Smooth muscle cell (in vitro differentiated cells): ENCODE results near the gene SLC19A3. TPM values are rescaled to one million over a fixed set of nuclear protein-coding genes. Genes with fewer than 3 reads are reported as not detected.
A peak's percentile ranks its signal among the peaks of the same experiment; 100 is the strongest.

ENCODE experiments used
- DNase-seq: peaks from one replicate; lab custom pipeline; 2025; ENCODE audit not compliant: unreplicated experiment; lab: John Stamatoyannopoulos, UW
- H2AFZ ChIP-seq: fragments of 200-600 bp; sonication (generic); 2 replicates; pipeline ENCODE4 v1.6.0; 2016; ENCODE audit warnings: antibody characterized with exemption, low read depth, mild to moderate bottlenecking
- H3F3A ChIP-seq: fragments of 200-600 bp; sonication (generic); 2 replicates; pipeline ENCODE4 v1.6.0; 2017; ENCODE audit warnings: antibody characterized with exemption, low read depth
- H3K27ac ChIP-seq: fragments of 200-600 bp; sonication (generic); 2 replicates; pipeline ENCODE4 v1.5.1; 2016; ENCODE audit warnings: low read depth, mild to moderate bottlenecking
- H3K27me3 ChIP-seq: fragments of 200-600 bp; sonication (generic); 2 replicates; pipeline ENCODE4 v1.6.1; 2016; ENCODE audit warnings: low read depth, mild to moderate bottlenecking
- H3K36me3 ChIP-seq: fragments of 200-600 bp; sonication (generic); 2 replicates; pipeline ENCODE4 v1.5.1; 2016; ENCODE audit warnings: low read depth
- H3K4me1 ChIP-seq: fragments of 200-600 bp; sonication (generic); 2 replicates; pipeline ENCODE4 v1.5.1; 2016; ENCODE audit warnings: low read depth
- H3K4me2 ChIP-seq: fragments of 200-600 bp; sonication (generic); 2 replicates; pipeline ENCODE4 v1.6.0; 2016; ENCODE audit warnings: mild to moderate bottlenecking
- H3K4me3 ChIP-seq: fragments of 200-600 bp; sonication (generic); 2 replicates; pipeline ENCODE4 v1.5.1; 2016; ENCODE audit warnings: mild to moderate bottlenecking
- H3K79me2 ChIP-seq: fragments of 200-600 bp; sonication (generic); 2 replicates; pipeline ENCODE4 v1.6.0; 2016; ENCODE audit warnings: low read depth, mild to moderate bottlenecking
- H3K9ac ChIP-seq: fragments of 200-600 bp; sonication (generic); 2 replicates; pipeline ENCODE4 v1.6.0; 2016; ENCODE audit warnings: low read depth
- H3K9me3 ChIP-seq: fragments of 200-600 bp; sonication (generic); replicated peaks from 2 replicates; pipeline ENCODE4 v1.5.1; 2016; ENCODE audit warnings: low read depth
- H4K20me1 ChIP-seq: fragments of 200-600 bp; sonication (generic); 2 replicates; pipeline ENCODE4 v1.6.0; 2016; ENCODE audit warnings: low read depth
- CTCF ChIP-seq: fragments of 200-600 bp; sonication (generic); IDR thresholded peaks from 2 replicates; pipeline ENCODE4 v1.5.1; 2017; ENCODE audit warnings: borderline replicate concordance, mild to moderate bottlenecking, antibody characterized with exemption; ENCODE audit not compliant: insufficient read depth, poor library complexity, severe bottlenecking
- WGBS: methylation state at CpG from one replicate; pipeline ENCODE4 v1.1.7; 2016; ENCODE audit warnings: low lambda C conversion rate; 5-methylcytosine and 5-hydroxymethylcytosine counted together
- polyA plus RNA-seq: library from polyadenylated mRNA; unstranded; fragments of >200 nt; fragmentation: Nextera tagmentation; extraction: Ambion mirVana; gene quantifications from 2 replicates; pipeline ENCODE4 v1.2.1, GENCODE V29; 2016
- total RNA-seq: library from RNA; depleted of rRNA; stranded (reverse); fragments of >200 nt; gene quantifications from 2 replicates; pipeline ENCODE4 v1.2.3, GENCODE V29; 2014

Gene SLC19A3
- total RNA-seq: 5.0 and 7.2 TPM in 2 replicates
- polyA plus RNA-seq: 3.5 and 4.5 TPM in 2 replicates

GRCh38 chr2:227717687-227718567, at the start of gene SLC19A3:
SLC19A3 (minus strand) TSS chr2:227718028; CDS start chr2:227702318, 15,710 bp downstream.
- H3K9ac ChIP-seq: no peak within 1 kb of the TSS
- H3K9me3 ChIP-seq: no peaks in the 10 kb centered on the region
- H3K4me1 ChIP-seq: peaks cover 4% of the 10 kb centered on the region
- peak within 1 kb of the TSS; percentile 100 for H2AFZ ChIP-seq
- H3K36me3 ChIP-seq: no peaks in the 10 kb centered on the region
- no peaks in the 10 kb centered on the region for H3K27me3 ChIP-seq
- peak within 1 kb of the TSS; percentile 85 for H3K4me2 ChIP-seq
- H4K20me1 ChIP-seq: no peaks in the 10 kb centered on the region
- H3K79me2 ChIP-seq: no peaks in the 10 kb centered on the region
- H3F3A ChIP-seq: no peaks in the 10 kb centered on the region
- peak; percentile 77 for DNase-seq
- WGBS: 5% methylated on average over 35 of the region's 35 CpGs
- no peak for TF ChIP-seq CTCF
- H3K27ac ChIP-seq: peak within 1 kb of the TSS; percentile 74
- peak within 1 kb of the TSS; percentile 61 for H3K4me3 ChIP-seq

- Histone ChIP-seq H3F3A (peaks cover 3% of the 10 kb centered on the region), H3K4me2 (peak overlapping the region; percentile 37), H3K36me3 (no peaks in the 10 kb centered on the region), H3K4me1 (no peaks in the 10 kb centered on the region), H4K20me1 (no peaks in the 10 kb centered on the region), H3K9me3 (no peaks in the 10 kb centered on the region), H3K79me2 (no peaks in the 10 kb centered on the region), H3K9ac (no peak overlapping the region), H3K27ac (peak overlapping the region; percentile 56), H3K4me3 (no peak overlapping the region), H2AFZ (peak overlapping the region; percentile 96), H3K27me3 (no peaks in the 10 kb centered on the region)
- 33% methylated on average over 11 of the region's 11 CpGs for WGBS
- peak; percentile 87 for TF ChIP-seq CTCF
- DNase-seq: peak; percentile 29
Measured at GRCh38 chr2:227766373-227766883, 48.6 kb upstream of the SLC19A3 start.

- no peaks in the 10 kb centered on the region for H4K20me1 ChIP-seq
- no peaks in the 10 kb centered on the region for H3K36me3 ChIP-seq
- H3K4me3 ChIP-seq: no peak overlapping the region
- no peak for DNase-seq
- no peak overlapping the region for H3K9ac ChIP-seq
- peaks cover 4% of the 10 kb centered on the region for H3F3A ChIP-seq
- peak overlapping the region; percentile 56 for H3K27ac ChIP-seq
- H3K9me3 ChIP-seq: no peaks in the 10 kb centered on the region
- WGBS: 44% methylated on average over 4 of the region's 4 CpGs
- no peaks in the 10 kb centered on the region for H3K27me3 ChIP-seq
- H3K4me2 ChIP-seq: peak overlapping the region; percentile 37
- H2AFZ ChIP-seq: peak overlapping the region; percentile 96
- no peaks in the 10 kb centered on the region for H3K79me2 ChIP-seq
- TF ChIP-seq CTCF: no peak
- H3K4me1 ChIP-seq: no peaks in the 10 kb centered on the region
Measured at GRCh38 chr2:227765788-227766372, 48.1 kb upstream of the SLC19A3 start.
